22Rv1 (cell line): ENCODE results near the gene GEMIN4.

Experiments used
- ZFX ChIP-seq: fragments of 450-650 bp; IDR thresholded peaks from 2 replicates; pipeline ENCODE4 v1.6.1; 2017; ENCODE audit warnings: antibody characterized with exemption, borderline replicate concordance
- TF ChIP-seq, protein P1 (sequence below): fragments of 450-650 bp; IDR thresholded peaks from 2 replicates; pipeline ENCODE4 v1.5.1; 2017; ENCODE audit warnings: mild to moderate bottlenecking

DNA sequence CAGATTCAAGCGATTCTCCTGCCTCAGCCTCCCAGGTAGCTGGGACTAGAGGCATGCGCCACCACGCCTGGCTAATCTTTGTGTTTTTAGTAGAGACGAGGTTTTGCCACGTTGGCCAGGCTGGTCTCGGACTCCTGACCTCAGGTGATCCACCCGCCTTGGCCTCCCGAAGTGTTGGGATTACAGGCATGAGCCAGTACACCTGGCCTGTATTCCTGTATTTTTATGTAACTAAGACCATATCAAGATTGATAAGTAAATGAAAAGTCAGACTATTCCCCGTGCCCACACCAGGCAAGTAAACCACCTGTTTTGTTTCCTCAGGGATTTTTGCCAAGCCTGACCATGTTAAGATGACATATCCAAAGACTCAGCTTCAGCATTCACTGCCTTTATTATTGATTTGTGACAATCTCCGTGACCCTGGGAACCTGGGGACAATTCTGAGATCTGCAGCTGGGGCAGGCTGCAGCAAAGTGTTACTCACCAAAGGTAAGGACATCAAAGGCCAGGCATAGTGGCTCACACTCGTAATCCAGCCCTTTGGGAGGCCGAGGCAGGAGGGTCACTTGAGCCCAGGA lies 35.7 kb upstream of the GEMIN4 start:
- TF ChIP-seq, protein P1, sequence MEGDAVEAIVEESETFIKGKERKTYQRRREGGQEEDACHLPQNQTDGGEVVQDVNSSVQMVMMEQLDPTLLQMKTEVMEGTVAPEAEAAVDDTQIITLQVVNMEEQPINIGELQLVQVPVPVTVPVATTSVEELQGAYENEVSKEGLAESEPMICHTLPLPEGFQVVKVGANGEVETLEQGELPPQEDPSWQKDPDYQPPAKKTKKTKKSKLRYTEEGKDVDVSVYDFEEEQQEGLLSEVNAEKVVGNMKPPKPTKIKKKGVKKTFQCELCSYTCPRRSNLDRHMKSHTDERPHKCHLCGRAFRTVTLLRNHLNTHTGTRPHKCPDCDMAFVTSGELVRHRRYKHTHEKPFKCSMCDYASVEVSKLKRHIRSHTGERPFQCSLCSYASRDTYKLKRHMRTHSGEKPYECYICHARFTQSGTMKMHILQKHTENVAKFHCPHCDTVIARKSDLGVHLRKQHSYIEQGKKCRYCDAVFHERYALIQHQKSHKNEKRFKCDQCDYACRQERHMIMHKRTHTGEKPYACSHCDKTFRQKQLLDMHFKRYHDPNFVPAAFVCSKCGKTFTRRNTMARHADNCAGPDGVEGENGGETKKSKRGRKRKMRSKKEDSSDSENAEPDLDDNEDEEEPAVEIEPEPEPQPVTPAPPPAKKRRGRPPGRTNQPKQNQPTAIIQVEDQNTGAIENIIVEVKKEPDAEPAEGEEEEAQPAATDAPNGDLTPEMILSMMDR = no peak
- TF ChIP-seq ZFX = no peak
